ENCODE measurements around the gene ALOX12B.
"Not testable (repeated sequence)": the region's sequence is repeated elsewhere in the genome, so short reads cannot be mapped to it uniquely, and the experiment has no call there.

Gene ALOX12B

DNA sequence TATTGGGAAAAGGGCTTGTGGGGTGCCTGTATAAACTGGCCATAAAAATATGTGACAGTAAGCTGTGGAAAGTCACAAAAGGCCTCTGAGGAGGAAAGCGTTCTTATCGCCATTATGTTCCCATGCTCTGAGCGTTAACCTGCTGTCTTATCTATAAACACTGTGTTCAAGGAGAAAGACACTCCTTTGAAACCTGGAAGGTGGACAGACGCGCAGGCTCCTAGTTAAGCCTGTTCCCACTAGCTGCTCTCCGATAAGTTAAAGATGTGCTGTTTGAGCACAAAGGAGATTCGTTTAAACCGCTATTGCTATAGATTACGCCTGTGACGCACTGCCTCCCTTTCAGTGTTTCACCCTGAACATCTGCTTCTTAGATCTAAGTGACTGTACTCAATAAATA is 5.2 kb downstream of the ALOX12B start:
- no peak for DNase-seq (ENCODE audit: low read depth in 2 of 2)

DNA sequence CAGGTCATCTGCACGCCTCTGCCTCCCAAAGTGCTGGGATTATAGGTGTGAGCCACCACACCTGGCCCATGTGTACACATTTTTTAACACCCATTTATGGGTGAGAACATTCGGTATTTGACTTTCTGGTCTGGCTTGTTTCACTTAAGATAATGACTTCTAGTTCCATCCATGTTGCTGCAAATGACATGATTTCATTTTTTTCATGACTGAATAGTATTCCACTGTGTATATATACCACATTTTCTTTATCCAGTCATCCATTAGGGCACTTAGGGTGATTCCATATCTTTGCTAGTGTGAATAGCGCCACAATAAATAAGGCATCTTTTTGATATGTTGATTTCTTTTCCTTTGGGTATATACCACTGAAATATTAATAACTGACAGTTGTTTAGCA is 5.6 kb downstream of the ALOX12B start:
- DNase-seq (ENCODE audit: low read depth in 2 of 2): no peak

DNA sequence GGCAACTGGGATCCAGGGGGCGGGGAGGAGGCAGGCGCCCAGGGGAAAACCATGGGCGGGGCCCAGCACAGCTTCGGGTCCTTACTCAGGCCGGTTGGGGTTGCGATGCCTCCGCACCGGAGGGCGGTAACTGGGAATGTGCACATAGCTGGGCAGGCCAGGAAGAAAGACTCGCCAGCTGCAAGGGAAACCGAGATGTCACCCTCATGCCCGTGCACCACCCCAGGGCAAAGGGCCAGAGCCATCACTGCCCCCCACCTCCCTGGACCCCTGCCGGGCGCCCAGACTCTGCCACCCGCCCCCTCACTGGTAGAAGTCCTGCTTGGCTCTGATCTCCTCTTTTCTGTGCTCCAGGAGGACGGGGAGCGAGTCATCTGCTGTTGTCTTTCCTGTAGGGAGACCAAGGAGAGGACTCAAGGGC is 6.7 kb downstream of the ALOX12B start:
- DNase-seq (ENCODE audit: low read depth in 2 of 2): no peak

DNA sequence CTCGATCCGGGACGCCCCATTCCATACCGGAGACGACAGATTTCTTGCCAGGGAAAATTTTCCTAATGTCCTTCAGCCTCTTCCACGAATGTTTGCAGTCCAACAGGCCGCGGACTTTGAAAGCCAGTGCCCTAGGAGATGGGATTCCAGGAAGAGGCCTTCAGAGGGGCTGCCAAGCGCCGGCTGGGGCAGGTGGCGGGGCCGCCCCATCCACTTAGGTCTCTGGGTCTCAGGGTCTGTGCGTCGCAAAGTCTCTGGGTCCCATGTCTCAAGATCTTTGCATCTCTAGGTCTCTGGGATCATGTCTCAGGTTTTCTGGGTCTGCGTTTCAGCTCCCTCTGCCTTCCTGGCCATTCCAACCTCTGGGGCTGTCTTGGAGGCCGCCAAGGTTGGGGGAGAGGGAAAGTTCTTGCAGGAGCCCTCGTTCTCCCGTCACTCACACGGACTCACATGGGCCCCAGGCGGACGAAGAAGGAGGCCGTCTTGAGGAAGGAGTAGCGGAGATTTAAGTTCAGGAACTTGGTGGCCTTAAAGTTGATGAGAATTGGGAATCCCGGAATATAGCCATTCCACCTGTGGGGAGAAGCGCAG is 7.2 kb downstream of the ALOX12B start:
- no peak for DNase-seq (ENCODE audit: low read depth in 2 of 2)

DNA sequence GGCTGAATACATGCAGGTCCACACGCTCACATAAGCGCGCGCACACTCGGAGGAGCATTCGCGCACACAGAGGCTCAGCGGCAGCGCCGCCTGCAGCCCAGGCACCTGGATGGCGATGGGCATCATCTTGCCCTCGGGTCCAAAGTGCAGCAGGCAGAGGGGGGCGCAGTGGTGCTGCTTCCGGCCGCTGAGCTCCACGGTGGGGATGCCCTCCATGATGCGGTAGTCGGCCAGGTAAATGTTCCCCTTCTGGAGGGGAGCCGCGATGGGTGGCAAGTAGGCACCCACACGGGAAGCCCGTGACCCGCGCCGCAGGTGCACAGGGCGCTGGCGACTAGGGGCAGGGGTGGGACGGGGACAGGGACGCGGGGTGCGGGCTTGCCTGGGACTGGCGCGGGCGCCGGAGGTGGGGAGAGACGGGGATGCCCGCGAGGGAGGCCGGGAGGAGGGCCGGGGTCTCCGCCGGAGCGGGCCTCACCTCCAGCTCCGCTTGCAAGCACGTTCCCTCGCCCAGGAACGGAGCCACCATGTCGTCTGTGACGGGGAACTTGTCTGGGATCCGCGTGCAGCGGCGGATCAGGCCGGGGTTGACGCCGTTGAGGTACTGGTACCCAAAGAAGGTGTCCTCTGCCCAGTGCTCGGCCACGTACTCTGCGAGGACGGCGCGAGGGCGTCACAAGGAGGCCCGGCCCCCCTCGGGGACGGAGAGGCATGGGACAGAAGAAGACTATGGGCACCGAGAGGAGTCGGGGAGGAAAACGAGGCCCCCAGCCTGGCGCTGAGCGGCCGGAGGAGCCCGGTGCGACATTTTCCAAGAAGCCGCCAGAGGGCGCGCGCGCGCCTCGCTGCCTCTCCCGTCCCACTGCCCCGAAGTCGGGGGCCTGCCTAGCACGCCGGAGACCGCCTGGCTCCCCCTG is 8.0 kb downstream of the ALOX12B start:
- DNase-seq (ENCODE audit: low read depth in 2 of 2): peak in 1 of 2 experiments; percentile 15

GRCh38 chr17:8077939-8078338 is 9.6 kb downstream of the ALOX12B start:
- DNase-seq (ENCODE audit: low read depth in 2 of 2): not testable (repeated sequence)

DNA sequence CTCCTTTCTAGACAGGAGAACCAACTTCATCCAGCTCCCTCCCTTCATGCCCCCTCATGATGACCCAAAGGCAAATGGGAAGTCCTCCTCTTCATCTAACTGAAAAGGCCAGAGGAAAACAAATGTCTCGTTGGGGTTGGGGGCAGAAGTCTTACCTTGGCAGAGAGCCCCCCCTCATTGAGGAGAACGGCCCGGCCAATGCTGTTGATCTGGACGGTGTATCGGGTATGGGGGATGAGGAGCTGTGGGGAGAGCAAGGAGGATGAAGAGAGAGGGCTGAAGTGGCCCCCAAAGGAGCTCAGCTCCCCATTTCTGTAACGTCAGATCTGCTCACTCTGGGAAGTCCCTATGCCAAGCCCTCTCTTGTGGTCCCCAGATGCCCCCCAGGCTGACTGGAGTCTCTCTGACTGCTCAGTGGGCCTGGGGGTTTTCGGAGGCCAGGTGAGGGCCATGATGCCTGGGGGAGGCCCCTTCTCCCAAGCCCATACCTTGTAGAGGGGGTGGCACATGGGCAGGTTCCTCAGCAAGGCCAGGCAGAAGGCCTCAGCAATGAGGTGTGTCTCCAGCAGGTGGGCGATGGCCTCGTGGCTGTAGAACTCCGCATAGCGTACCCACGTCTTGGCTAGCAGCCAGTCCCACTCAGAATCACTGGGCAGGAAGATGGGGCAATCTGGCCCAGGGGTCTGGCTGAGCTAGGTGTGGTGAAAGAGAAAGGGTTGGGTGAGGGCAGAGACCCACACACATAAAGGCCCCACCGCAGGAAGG is 10.8 kb downstream of the ALOX12B start:
- no peak for DNase-seq (ENCODE audit: low read depth in 2 of 2)

GRCh38 chr17:8075574-8076342 is 11.8 kb downstream of the ALOX12B start:
- DNase-seq (ENCODE audit: low read depth in 2 of 2): no peak

- no peak for DNase-seq (ENCODE audit: low read depth in 2 of 2)
Observed at GRCh38 chr17:8075081-8075480, 12.4 kb downstream of the ALOX12B start.

DNA sequence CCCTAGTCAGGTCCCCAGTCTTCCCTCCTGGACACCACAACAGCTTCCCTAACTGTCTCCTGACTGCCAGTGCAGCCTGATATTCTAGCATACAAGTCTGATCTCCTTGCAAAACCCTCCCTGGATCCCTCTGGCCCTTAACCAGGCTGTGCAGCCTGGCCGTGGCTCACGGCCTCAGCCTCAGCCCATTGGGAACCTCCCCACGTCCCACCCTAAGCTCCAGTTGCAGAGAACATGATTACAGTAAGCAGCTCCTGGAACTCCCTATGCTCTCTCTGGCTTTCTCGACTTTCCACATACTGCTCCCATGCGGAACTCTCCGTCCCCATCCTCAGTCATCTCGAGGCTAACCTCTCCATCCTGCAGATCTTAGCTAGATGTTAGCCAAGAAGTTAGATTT is 13.0 kb downstream of the ALOX12B start:
- no peak for DNase-seq (ENCODE audit: low read depth in 2 of 2)

- DNase-seq (ENCODE audit: low read depth in 2 of 2): no peak
Observed at GRCh38 chr17:8073627-8074484, 13.7 kb downstream of the ALOX12B start.

- DNase-seq (ENCODE audit: low read depth in 2 of 2): no peak
Observed at GRCh38 chr17:8072729-8073461, 14.6 kb downstream of the ALOX12B start.

GRCh38 chr17:8072341-8072728 is 15.2 kb downstream of the ALOX12B start:
- no peak for DNase-seq (ENCODE audit: low read depth in 2 of 2)

DNA sequence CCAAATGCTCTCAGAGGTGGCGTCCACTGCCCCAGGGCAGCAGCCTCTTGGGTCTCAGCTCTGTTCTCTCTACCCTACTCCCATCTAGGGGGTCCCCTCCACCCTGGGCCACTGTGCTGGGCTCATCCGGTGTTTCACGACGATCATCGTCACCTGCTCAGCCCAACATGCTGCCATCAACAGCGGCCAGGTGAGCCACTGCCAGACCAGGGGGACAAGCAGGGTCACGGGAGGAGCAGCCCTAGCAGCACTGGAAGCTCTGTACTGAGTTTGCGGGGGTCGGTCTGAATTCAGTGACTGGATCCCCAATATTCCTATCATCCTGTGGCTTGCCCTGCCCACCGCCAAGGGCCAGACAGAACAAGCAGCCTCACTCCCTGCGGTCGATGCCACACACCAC is 16.0 kb downstream of the ALOX12B start:
- DNase-seq (ENCODE audit: low read depth in 2 of 2): no peak

GRCh38 chr17:8069587-8069860 is 18.0 kb downstream of the ALOX12B start:
- no peak for DNase-seq (ENCODE audit: low read depth in 2 of 2)

GRCh38 chr17:8068736-8069586 is 18.6 kb downstream of the ALOX12B start:
- DNase-seq (ENCODE audit: low read depth in 2 of 2): no peak

- no peak for DNase-seq (ENCODE audit: low read depth in 2 of 2)
Observed at GRCh38 chr17:8067806-8068205, 19.7 kb downstream of the ALOX12B start.

DNA sequence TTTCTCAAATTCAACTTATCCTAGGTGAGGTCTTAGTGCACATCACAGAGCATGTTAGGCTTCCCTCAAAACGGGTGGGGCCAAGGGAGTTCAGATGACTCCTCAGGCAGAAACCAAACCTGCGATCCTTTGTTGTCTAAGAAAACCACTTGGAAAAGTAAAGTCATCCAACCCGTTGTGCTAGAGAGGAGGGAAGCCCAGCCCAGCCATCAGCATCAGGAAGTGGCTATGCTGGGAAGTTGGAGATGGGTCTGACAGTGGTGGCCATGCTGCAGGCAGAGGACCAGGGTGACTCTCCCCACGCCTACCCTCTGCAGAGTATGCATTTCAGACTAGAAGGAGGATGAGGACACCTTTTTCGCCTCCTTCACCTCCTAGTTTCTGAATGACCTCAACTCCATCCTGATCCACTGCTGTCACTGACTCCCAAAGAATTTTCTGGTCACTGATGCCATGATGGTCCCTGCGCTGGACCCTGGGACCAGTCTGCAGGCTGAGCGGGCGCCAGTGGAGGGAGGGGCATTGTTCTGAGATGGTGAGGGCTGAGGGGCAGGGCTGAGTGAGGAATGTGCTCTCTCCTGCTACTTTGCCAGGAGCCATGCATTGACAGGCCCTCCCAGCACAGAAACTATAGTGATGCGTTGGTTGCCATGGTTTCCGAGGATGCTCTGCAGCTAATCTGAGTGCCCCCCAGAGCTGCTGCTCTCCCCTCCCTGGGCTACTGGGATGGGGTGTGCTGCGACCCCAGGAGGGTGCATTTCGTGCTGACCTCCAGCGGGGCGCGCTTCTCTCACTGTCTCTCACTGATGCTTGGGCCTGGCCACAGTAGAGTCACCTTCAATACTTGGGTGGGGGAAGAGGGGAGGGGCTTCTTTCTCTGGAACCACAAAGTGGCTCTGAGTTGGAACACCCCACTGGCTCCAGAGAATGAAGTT is 20.4 kb downstream of the ALOX12B start:
- DNase-seq (ENCODE audit: low read depth in 2 of 2): no peak
